HEK293 (cell line): Measurements from ENCODE around the gene DSC2.

Experiments
- CTCF ChIA-PET: fragments of 350-600 bp; formaldehyde crosslinking; extraction: SDS; loops from one replicate; lab custom pipeline; 2021; ENCODE audit warnings: antibody characterized with exemption; lab: Yijun Ruan, JAX
- POLR2A ChIA-PET: fragments of 300-600 bp; formaldehyde crosslinking; extraction: SDS; loops from one replicate; lab custom pipeline; 2020; ENCODE audit warnings: antibody characterized with exemption, inconsistent platforms; lab: Yijun Ruan, JAX
- H3K27ac ChIP-seq: fragments of 200-500 bp; sonication (Bioruptor generic); 2 replicates; pipeline ENCODE4 v1.5.1; 2014; ENCODE audit warnings: low read depth, low read length, control low read depth, inconsistent platforms; ENCODE audit errors: extremely low read depth
- H3K36me3 ChIP-seq, 2 experiments: fragments of 200-500 bp in 1 of 2; sonication (Bioruptor generic) in 1 of 2; 1 replicate in 1 of 2; 2 replicates in 1 of 2; pipeline ENCODE4 v1.5.1; 2014 to 2017; ENCODE audit warnings: inconsistent platforms in 2 of 2, low read length in 2 of 2; ENCODE audit not compliant: control insufficient read depth in 2 of 2, insufficient read depth in 1 of 2
- H3K4me1 ChIP-seq: fragments of 200-500 bp; sonication (Bioruptor generic); 2 replicates; pipeline ENCODE4 v1.5.1; 2014; ENCODE audit warnings: mild to moderate bottlenecking, low read length, inconsistent platforms; ENCODE audit not compliant: control insufficient read depth, insufficient read depth
- H3K4me3 ChIP-seq: 2 replicates; pipeline ENCODE4 v1.5.1; 2011; ENCODE audit warnings: low read depth, mild to moderate bottlenecking, control low read depth, low read length, moderate library complexity
- H3K9me3 ChIP-seq: fragments of 200-500 bp; sonication (Bioruptor generic); 2 replicates; pipeline ENCODE4 v1.5.1; 2014; ENCODE audit warnings: low read depth, low read length, inconsistent platforms; ENCODE audit not compliant: control insufficient read depth, insufficient read depth
- BCL11A ChIP-seq: fragments of 450-650 bp; formaldehyde crosslinking; IDR thresholded peaks from 2 replicates; pipeline ENCODE4 v1.5.1; 2016; ENCODE audit warnings: low read depth, missing biosample characterization, missing genetic modification characterization
- CTCF ChIP-seq: fragments of 450-650 bp; formaldehyde crosslinking; IDR thresholded peaks from 2 replicates; pipeline ENCODE4 v1.5.1; 2016; ENCODE audit warnings: missing biosample characterization, missing genetic modification characterization
- GLI2 ChIP-seq: fragments of 450-650 bp; formaldehyde crosslinking; IDR thresholded peaks from 2 replicates; pipeline ENCODE4; 2017; ENCODE audit warnings: missing biosample characterization, missing genetic modification characterization, low read depth, borderline replicate concordance
- KLF1 ChIP-seq: fragments of 450-650 bp; formaldehyde crosslinking; IDR thresholded peaks from 2 replicates; pipeline ENCODE4 v1.5.1; 2016; ENCODE audit warnings: missing biosample characterization, missing genetic modification characterization
- KLF8 ChIP-seq: fragments of 450-650 bp; formaldehyde crosslinking; IDR thresholded peaks from 2 replicates; pipeline ENCODE4 v1.5.1; 2016; ENCODE audit warnings: missing biosample characterization, missing genetic modification characterization
- MZF1 ChIP-seq: fragments of 450-650 bp; formaldehyde crosslinking; IDR thresholded peaks from 2 replicates; pipeline ENCODE4 v1.5.1; 2017; ENCODE audit warnings: missing biosample characterization, missing genetic modification characterization, borderline replicate concordance
- OVOL3 ChIP-seq: fragments of 450-650 bp; formaldehyde crosslinking; IDR thresholded peaks from 2 replicates; pipeline ENCODE4 v1.5.1; 2016; ENCODE audit warnings: missing biosample characterization, missing genetic modification characterization
- RBAK ChIP-seq: fragments of 450-650 bp; formaldehyde crosslinking; IDR thresholded peaks from 2 replicates; pipeline ENCODE4 v1.5.1; 2016; ENCODE audit warnings: missing biosample characterization, missing genetic modification characterization
- SCRT1 ChIP-seq: fragments of 450-650 bp; formaldehyde crosslinking; IDR thresholded peaks from 2 replicates; pipeline ENCODE4 v1.5.1; 2016; ENCODE audit warnings: missing biosample characterization, missing genetic modification characterization, borderline replicate concordance
- SP2 ChIP-seq: fragments of 450-650 bp; formaldehyde crosslinking; IDR thresholded peaks from 2 replicates; pipeline ENCODE4 v1.5.1; 2016; ENCODE audit warnings: missing biosample characterization, missing genetic modification characterization
- TCF7L2 ChIP-seq: IDR thresholded peaks from 2 replicates; pipeline ENCODE4 v1.6.1; 2011; ENCODE audit warnings: low read depth, mild to moderate bottlenecking, inconsistent platforms, low read length, moderate library complexity, borderline replicate concordance
- YY1 ChIP-seq: fragments of 450-650 bp; formaldehyde crosslinking; IDR thresholded peaks from 2 replicates; pipeline ENCODE4 v1.5.1; 2018; ENCODE audit warnings: missing biosample characterization, missing genetic modification characterization
- YY2 ChIP-seq: fragments of 450-650 bp; formaldehyde crosslinking; IDR thresholded peaks from 2 replicates; pipeline ENCODE4 v1.5.1; 2016; ENCODE audit warnings: missing biosample characterization, missing genetic modification characterization
- ZEB2 ChIP-seq: fragments of 450-650 bp; formaldehyde crosslinking; IDR thresholded peaks from 2 replicates; pipeline ENCODE4 v1.5.1; 2016; ENCODE audit warnings: missing biosample characterization, missing genetic modification characterization
- ZNF112 ChIP-seq: fragments of 450-650 bp; formaldehyde crosslinking; IDR thresholded peaks from 2 replicates; pipeline ENCODE4 v1.5.0; 2017; ENCODE audit warnings: missing biosample characterization, missing genetic modification characterization
- ZNF140 ChIP-seq: fragments of 450-650 bp; formaldehyde crosslinking; IDR thresholded peaks from 2 replicates; pipeline ENCODE4 v1.5.1; 2016; ENCODE audit warnings: missing biosample characterization, missing genetic modification characterization
- ZNF2 ChIP-seq: fragments of 450-650 bp; formaldehyde crosslinking; IDR thresholded peaks from 2 replicates; pipeline ENCODE4 v1.5.1; 2016; ENCODE audit warnings: missing biosample characterization, missing genetic modification characterization
- ZNF335 ChIP-seq: fragments of 450-650 bp; formaldehyde crosslinking; conservative IDR thresholded peaks from 2 replicates; pipeline ENCODE4 v1.5.1; 2016; ENCODE audit warnings: missing biosample characterization, missing genetic modification characterization
- ZNF350 ChIP-seq: fragments of 450-650 bp; formaldehyde crosslinking; IDR thresholded peaks from 2 replicates; pipeline ENCODE4 v1.5.0; 2017; ENCODE audit warnings: missing biosample characterization, mild to moderate bottlenecking, missing genetic modification characterization
- ZNF37A ChIP-seq: fragments of 450-650 bp; IDR thresholded peaks from 2 replicates; pipeline ENCODE4 v1.5.1; 2018; ENCODE audit warnings: missing biosample characterization, missing genetic modification characterization
- ZNF394 ChIP-seq: fragments of 450-650 bp; formaldehyde crosslinking; IDR thresholded peaks from 2 replicates; pipeline ENCODE4 v1.5.1; 2016; ENCODE audit warnings: missing biosample characterization, missing genetic modification characterization, mild to moderate bottlenecking, moderate library complexity, borderline replicate concordance
- ZNF473 ChIP-seq: fragments of 450-650 bp; formaldehyde crosslinking; IDR thresholded peaks from 2 replicates; pipeline ENCODE4 v1.5.1; 2017; ENCODE audit warnings: missing biosample characterization, missing genetic modification characterization
- ZNF488 ChIP-seq: fragments of 450-650 bp; formaldehyde crosslinking; IDR thresholded peaks from 2 replicates; pipeline ENCODE4 v1.5.1; 2016; ENCODE audit warnings: missing biosample characterization, missing genetic modification characterization
- ZNF529 ChIP-seq: fragments of 450-650 bp; formaldehyde crosslinking; IDR thresholded peaks from 2 replicates; pipeline ENCODE4 v1.5.1; 2017; ENCODE audit warnings: missing genetic modification characterization, missing biosample characterization; ENCODE audit not compliant: insufficient replicate concordance
- ZNF555 ChIP-seq: fragments of 450-650 bp; formaldehyde crosslinking; conservative IDR thresholded peaks from 2 replicates; pipeline ENCODE4 v1.5.1; 2017; ENCODE audit warnings: missing biosample characterization, mild to moderate bottlenecking, missing genetic modification characterization, inconsistent platforms
- ZNF791 ChIP-seq: fragments of 450-650 bp; formaldehyde crosslinking; IDR thresholded peaks from 2 replicates; pipeline ENCODE4 v1.5.1; 2016; ENCODE audit warnings: missing biosample characterization, missing genetic modification characterization
- ZSCAN5A ChIP-seq: fragments of 450-650 bp; formaldehyde crosslinking; IDR thresholded peaks from 2 replicates; pipeline ENCODE4 v1.5.1; 2016; ENCODE audit warnings: missing biosample characterization, missing genetic modification characterization
- TF ChIP-seq, protein P1 (sequence below): fragments of 450-650 bp; formaldehyde crosslinking; IDR thresholded peaks from 2 replicates; pipeline ENCODE4 v1.5.1; 2016; ENCODE audit warnings: missing biosample characterization, missing genetic modification characterization
- TF ChIP-seq, protein P2 (sequence below): fragments of 450-650 bp; formaldehyde crosslinking; IDR thresholded peaks from 2 replicates; pipeline ENCODE4 v1.5.1; 2016; ENCODE audit warnings: missing biosample characterization, missing genetic modification characterization

Gene DSC2

GRCh38 chr18:31042084-31042405, 60.2 kb downstream of the DSC2 start (continued):
- TF ChIP-seq CTCF: peak; percentile 70; the same call in 1 of the 2 replicates

- ChIA-PET CTCF (interaction anchor here (0.6 to 1.1 kb wide), 4 partner anchors 13 to 70 kb away, joined by 3 to 4 read pairs (median 4); no protein-coding TSS in a partner anchor), POLR2A (interaction anchor here (0.7 to 2.8 kb wide), 17 partner anchors 9 to 456 kb away, joined by 3 to 12 read pairs (median 4); no protein-coding TSS in a partner anchor)
- Histone ChIP-seq H3K4me1 (no peaks in the 10 kb centered on the region), H3K9me3 (no peaks in the 10 kb centered on the region), H3K36me3 (no peaks in the 10 kb centered on the region), H3K4me3 (peak overlapping the region; percentile 79), H3K27ac (peak overlapping the region; percentile 94)
- TF ChIP-seq ZNF791 (tag by site-specific recombination) (no peak), KLF8 (0 out of 2 replicates have a peak, but pooled peaks have one; percentile 7), ZSCAN5A (tag by site-specific recombination) (no peak), ZNF2 (no peak), TCF7L2 (no peak), OVOL3 (tag by site-specific recombination) (no peak), YY2 (tag by site-specific recombination) (no peak), ZNF473 (no peak), ZNF112 (tag by site-specific recombination) (no peak), MZF1 (tag by site-specific recombination) (no peak; the same call in 1 of the 2 replicates), ZNF488 (no peak), ZNF529 (no peak), ZNF350 (tag by site-specific recombination) (no peak), BCL11A (tag by site-specific recombination) (no peak), ZNF335 (tag by site-specific recombination) (peak; percentile 39; the same call in 1 of the 2 replicates), GLI2 (tag by site-specific recombination) (no peak), ZNF555 (tag by site-specific recombination) (no peak), ZEB2 (tag by site-specific recombination) (peak; percentile 61), ZNF394 (tag by site-specific recombination) (no peak), ZNF37A (no peak), KLF1 (tag by site-specific recombination) (peak; percentile 11; the same call in 1 of the 2 replicates), SP2 (peak; percentile 69), ZNF140 (tag by site-specific recombination) (no peak), YY1 (tag by site-specific recombination) (no peak), SCRT1 (no peak), RBAK (no peak)
- TF ChIP-seq, protein P1, sequence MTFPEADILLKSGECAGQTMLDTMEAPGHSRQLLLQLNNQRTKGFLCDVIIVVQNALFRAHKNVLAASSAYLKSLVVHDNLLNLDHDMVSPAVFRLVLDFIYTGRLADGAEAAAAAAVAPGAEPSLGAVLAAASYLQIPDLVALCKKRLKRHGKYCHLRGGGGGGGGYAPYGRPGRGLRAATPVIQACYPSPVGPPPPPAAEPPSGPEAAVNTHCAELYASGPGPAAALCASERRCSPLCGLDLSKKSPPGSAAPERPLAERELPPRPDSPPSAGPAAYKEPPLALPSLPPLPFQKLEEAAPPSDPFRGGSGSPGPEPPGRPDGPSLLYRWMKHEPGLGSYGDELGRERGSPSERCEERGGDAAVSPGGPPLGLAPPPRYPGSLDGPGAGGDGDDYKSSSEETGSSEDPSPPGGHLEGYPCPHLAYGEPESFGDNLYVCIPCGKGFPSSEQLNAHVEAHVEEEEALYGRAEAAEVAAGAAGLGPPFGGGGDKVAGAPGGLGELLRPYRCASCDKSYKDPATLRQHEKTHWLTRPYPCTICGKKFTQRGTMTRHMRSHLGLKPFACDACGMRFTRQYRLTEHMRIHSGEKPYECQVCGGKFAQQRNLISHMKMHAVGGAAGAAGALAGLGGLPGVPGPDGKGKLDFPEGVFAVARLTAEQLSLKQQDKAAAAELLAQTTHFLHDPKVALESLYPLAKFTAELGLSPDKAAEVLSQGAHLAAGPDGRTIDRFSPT (tag by site-specific recombination): no peak
- TF ChIP-seq, protein P2, sequence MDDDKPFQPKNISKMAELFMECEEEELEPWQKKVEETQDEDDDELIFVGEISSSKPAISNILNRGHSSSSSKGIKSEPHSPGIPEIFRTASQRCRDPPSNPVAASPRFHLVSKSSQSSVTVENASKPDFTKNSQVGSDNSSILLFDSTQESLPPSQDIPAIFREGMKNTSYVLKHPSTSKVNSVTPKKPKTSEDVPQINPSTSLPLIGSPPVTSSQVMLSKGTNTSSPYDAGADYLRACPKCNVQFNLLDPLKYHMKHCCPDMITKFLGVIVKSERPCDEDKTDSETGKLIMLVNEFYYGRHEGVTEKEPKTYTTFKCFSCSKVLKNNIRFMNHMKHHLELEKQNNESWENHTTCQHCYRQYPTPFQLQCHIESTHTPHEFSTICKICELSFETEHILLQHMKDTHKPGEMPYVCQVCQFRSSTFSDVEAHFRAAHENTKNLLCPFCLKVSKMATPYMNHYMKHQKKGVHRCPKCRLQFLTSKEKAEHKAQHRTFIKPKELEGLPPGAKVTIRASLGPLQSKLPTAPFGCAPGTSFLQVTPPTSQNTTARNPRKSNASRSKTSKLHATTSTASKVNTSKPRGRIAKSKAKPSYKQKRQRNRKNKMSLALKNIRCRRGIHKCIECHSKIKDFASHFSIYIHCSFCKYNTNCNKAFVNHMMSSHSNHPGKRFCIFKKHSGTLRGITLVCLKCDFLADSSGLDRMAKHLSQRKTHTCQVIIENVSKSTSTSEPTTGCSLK (tag by site-specific recombination): no peak
These were observed 60.7 kb downstream of the DSC2 start for GRCh38 chr18:31041271-31042083.
